ENCODE results near the gene NUDT16.

DNA sequence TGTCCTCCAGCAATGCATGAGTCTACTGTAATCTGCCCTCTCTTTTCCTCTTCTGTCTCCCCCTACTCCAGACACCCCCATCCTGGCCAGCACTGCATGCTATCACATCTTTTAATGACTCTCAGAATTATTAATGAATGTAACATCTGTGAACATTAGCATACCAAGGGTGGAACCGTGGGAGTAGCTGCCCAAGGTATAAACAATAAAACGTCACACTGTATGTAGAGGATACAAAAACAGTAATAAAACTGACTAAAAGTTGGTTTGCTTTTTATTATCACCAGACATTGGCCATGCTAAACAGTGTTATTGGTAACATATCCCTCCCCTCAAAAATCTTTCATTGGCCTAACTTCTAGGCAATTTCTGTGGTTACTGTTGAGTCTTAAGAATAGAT is 24.7 kb downstream of the NUDT16 start:
- TF ChIP-seq POLR2A (IDR thresholded peaks at IDR 0.05) (no peak), EP300 (IDR thresholded peaks at IDR 0.05) (no peak), POLR2AphosphoS5 (IDR thresholded peaks at IDR 0.05) (no peak)
- TF ChIP-seq, protein P1, sequence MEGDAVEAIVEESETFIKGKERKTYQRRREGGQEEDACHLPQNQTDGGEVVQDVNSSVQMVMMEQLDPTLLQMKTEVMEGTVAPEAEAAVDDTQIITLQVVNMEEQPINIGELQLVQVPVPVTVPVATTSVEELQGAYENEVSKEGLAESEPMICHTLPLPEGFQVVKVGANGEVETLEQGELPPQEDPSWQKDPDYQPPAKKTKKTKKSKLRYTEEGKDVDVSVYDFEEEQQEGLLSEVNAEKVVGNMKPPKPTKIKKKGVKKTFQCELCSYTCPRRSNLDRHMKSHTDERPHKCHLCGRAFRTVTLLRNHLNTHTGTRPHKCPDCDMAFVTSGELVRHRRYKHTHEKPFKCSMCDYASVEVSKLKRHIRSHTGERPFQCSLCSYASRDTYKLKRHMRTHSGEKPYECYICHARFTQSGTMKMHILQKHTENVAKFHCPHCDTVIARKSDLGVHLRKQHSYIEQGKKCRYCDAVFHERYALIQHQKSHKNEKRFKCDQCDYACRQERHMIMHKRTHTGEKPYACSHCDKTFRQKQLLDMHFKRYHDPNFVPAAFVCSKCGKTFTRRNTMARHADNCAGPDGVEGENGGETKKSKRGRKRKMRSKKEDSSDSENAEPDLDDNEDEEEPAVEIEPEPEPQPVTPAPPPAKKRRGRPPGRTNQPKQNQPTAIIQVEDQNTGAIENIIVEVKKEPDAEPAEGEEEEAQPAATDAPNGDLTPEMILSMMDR (IDR thresholded peaks at IDR 0.05) = no peak
